Astrocyte of the hippocampus (primary cell): ENCODE data around the gene ENPP6.

Experiments
- DNase-seq: peaks from one replicate; pipeline ENCODE4 v3.0.0; 2011; ENCODE audit warnings: low read depth, low spot score

The ENPP6 gene

GRCh38 chr4:184104419-184105101 lies 113.1 kb downstream of the ENPP6 start:
- DNase-seq, result peak; percentile 86

- DNase-seq, result no peak
Measured at GRCh38 chr4:184103527-184104264, 114.0 kb downstream of the ENPP6 start.

- no peak for DNase-seq
Measured at GRCh38 chr4:184102927-184103326, 114.7 kb downstream of the ENPP6 start.

GRCh38 chr4:184102488-184102887 lies 115.2 kb downstream of the ENPP6 start:
- DNase-seq, result no peak

- no peak for DNase-seq
Measured at GRCh38 chr4:184101711-184102110, 116.0 kb downstream of the ENPP6 start.

GRCh38 chr4:184100297-184100885 lies 117.3 kb downstream of the ENPP6 start:
- peak; percentile 46 for DNase-seq

GRCh38 chr4:184099535-184099966 lies 118.1 kb downstream of the ENPP6 start:
- no peak for DNase-seq

- DNase-seq, result no peak
Measured at GRCh38 chr4:184099000-184099399, 118.7 kb downstream of the ENPP6 start.

- DNase-seq, result no peak
Measured at GRCh38 chr4:184097815-184098214, 119.9 kb downstream of the ENPP6 start.

GRCh38 chr4:184097241-184097605 lies 120.5 kb downstream of the ENPP6 start:
- DNase-seq, result no peak

GRCh38 chr4:184096561-184097240 lies 121.0 kb downstream of the ENPP6 start:
- DNase-seq, result peak; percentile 53

GRCh38 chr4:184094532-184095159 lies 123.0 kb downstream of the ENPP6 start:
- DNase-seq, result no peak

- DNase-seq, result no peak
Measured at GRCh38 chr4:184091986-184092385, 125.7 kb downstream of the ENPP6 start.

- no peak for DNase-seq
Measured at GRCh38 chr4:184090571-184090970, 127.1 kb downstream of the ENPP6 start.

GRCh38 chr4:184080674-184081073 lies 137.0 kb downstream of the ENPP6 start:
- no peak for DNase-seq

- DNase-seq, result no peak
Measured at GRCh38 chr4:184074677-184075388, 142.8 kb downstream of the ENPP6 start.

GRCh38 chr4:184067931-184068554 lies 149.6 kb downstream of the ENPP6 start:
- no peak for DNase-seq

GRCh38 chr4:184066584-184067300 lies 150.9 kb downstream of the ENPP6 start:
- DNase-seq, result peak; percentile 4

- DNase-seq, result no peak
Measured at GRCh38 chr4:184064877-184065276, 152.8 kb downstream of the ENPP6 start.

- DNase-seq, result no peak
Measured at GRCh38 chr4:184062769-184063168, 154.9 kb downstream of the ENPP6 start.
